Activated CD4-positive, CD25-positive, alpha-beta regulatory T cell (primary cell): ENCODE data around the gene ELMOD2.

Experiments used
- DNase-seq, 4 experiments: peaks; one replicate each; lab custom pipeline; 2025; lab: John Stamatoyannopoulos, UW

ELMOD2 gene

GRCh38 chr4:140581078-140581477, 57.1 kb downstream of the ELMOD2 start:
- no peak for DNase-seq

DNA sequence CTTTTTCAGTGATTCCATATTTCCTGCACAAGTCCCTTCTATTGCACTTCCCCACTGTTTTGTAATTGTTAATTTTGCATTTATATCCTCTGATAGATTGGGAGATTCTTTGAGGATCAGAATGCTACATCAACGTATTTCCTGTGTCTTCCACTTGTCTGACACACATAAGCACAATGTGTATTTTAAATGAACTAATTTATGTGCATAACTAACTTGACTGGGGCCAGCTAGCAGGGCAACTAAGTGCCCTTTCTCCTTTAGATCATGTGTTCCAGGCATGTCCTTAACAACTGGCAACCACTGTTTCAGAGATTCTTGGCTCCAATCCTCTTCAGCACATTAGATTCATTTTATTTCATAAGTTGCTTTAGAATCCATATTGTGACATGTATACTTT, 60.5 kb downstream of the ELMOD2 start:
- no peak for DNase-seq

DNA sequence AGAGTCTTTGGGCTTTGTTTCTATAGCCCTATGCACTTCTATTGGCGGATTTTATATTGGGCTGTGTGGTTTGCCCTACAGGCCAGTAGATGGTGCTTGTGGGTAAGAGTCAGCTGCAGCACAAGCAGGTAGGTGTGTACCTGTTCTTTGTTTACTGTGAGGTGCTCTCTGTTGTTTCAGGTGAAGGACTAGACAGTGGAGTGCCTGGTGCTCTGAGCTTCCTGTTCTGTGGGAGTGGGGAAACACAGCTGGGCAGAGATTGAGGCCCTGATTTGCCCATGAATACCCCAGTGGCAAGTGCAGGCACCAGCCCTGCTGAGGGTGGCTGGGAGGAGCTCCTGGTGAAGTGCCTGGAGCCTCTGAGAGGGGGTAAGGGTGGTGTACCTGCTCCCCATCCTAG, 71.1 kb downstream of the ELMOD2 start:
- DNase-seq: no peak

GRCh38 chr4:140600408-140600807, 76.4 kb downstream of the ELMOD2 start:
- no peak for DNase-seq

DNA sequence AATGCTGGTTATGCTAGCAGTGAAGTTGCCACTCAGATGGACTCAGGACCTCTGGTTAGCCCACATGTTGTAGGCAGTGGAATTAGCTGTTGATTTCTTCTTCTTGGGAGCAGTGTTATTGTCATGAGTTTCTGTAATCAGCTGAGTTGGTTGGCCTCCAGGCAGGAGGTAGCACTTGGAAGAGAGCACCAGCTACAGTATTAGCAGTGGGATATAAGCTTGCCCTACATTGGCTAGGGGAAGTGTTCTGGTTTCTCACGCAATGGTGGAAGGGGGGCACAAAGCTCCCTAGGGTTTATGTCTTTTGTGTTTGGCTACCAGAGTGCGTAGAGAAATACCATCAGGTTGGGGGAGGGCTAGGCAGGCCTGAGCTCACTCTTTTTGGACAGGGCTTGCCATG, 78.7 kb downstream of the ELMOD2 start:
- no peak for DNase-seq

GRCh38 chr4:140603286-140603685, 79.3 kb downstream of the ELMOD2 start:
- DNase-seq: no peak
